ENCODE data around the gene SLC28A1. TPM values are rescaled to one million over a fixed set of nuclear protein-coding genes. Genes with fewer than 3 reads are reported as not detected.

SLC28A1 gene
- total RNA-seq, 1 donor from 2014 or later, result not detected

DNA sequence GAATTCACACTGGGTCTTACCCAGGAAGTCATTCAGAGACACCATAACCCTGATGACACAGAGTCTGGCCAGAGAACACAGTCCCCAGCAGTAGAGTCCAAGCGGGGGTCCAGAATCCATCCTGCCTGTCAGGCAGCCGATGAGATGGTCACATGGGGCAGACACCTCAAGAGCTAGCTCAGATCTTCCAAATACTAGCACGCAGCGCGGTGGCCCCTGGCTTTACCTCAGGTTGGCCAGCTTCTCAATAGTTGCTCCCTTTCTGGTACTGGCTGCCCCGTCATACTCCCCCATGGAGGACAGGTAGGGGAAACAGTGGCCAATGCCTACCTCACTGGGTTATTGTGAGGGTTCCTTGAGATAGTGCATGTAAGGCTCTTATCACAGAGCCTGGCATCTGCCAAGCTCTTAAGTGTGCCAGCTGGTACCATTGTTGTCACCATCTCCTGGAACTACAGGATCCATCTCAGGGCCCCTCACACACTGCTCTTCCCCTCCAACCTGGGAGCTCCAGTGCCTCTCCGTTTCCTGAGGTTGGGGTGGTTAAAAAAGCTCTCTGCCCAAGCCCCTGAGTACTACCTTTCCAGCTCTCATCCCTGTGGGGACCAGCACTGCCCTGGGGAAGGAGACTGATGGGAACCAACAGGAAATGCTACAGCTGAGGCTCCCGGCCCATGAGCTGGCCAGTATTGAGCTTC lies 3.5 kb upstream of the SLC28A1 start:
- no peak overlapping the region for H3K4me3 Mint-ChIP-seq
- DNase-seq (ENCODE audit: low read depth, low spot score), result no peak
- H3K27ac Mint-ChIP-seq (ENCODE audit: unreplicated experiment), result no peak overlapping the region
- no peaks in the 10 kb centered on the region for H3K36me3 Mint-ChIP-seq (ENCODE audit: low read depth)
- H3K4me1 Mint-ChIP-seq, result no peaks in the 10 kb centered on the region
- no peaks in the 10 kb centered on the region for H3K9me3 Mint-ChIP-seq
- H3K27me3 Mint-ChIP-seq (ENCODE audit: low read depth), result peaks cover 6% of the 10 kb centered on the region
- TF ChIP-seq CTCF (conservative IDR thresholded peaks at IDR 0.05), result no peak

GRCh38 chr15:84881520-84881830 lies 3.0 kb upstream of the SLC28A1 start:
- TF ChIP-seq CTCF (conservative IDR thresholded peaks at IDR 0.05), result no peak
- Mint-ChIP-seq H3K36me3 (ENCODE audit: low read depth) (no peaks in the 10 kb centered on the region), H3K27ac (ENCODE audit: unreplicated experiment) (no peak overlapping the region), H3K4me3 (no peak overlapping the region), H3K4me1 (no peaks in the 10 kb centered on the region), H3K9me3 (no peaks in the 10 kb centered on the region), H3K27me3 (ENCODE audit: low read depth) (peaks cover 6% of the 10 kb centered on the region)
- no peak for DNase-seq (ENCODE audit: low read depth, low spot score)

DNA sequence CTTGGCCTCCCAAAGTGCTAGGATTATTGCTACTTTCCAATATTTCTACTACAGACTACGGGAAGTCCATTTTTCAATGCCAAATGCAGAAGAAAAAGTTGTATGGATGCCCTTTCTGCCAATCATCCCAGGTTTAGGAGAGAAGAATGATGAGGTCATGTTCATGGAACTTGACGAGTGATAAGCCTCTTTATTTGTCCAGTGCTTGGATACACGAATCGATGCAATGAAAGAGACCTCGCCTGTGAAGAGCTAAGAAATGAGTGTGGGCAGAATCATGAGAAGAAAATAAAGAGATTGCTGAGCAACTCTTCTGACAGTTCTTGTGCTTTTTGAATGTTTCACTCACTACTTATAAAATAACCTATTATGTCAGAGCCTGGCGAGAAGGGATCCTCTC lies 996 bp upstream of the SLC28A1 start:
- Mint-ChIP-seq H3K4me3 (no peak overlapping the region), H3K4me1 (peaks cover 5% of the 10 kb centered on the region), H3K27ac (ENCODE audit: unreplicated experiment) (no peak overlapping the region), H3K27me3 (ENCODE audit: low read depth) (peaks cover 6% of the 10 kb centered on the region), H3K9me3 (no peaks in the 10 kb centered on the region), H3K36me3 (ENCODE audit: low read depth) (no peaks in the 10 kb centered on the region)
- DNase-seq (ENCODE audit: low read depth, low spot score), result no peak
- no peak for TF ChIP-seq CTCF (conservative IDR thresholded peaks at IDR 0.05)

DNA sequence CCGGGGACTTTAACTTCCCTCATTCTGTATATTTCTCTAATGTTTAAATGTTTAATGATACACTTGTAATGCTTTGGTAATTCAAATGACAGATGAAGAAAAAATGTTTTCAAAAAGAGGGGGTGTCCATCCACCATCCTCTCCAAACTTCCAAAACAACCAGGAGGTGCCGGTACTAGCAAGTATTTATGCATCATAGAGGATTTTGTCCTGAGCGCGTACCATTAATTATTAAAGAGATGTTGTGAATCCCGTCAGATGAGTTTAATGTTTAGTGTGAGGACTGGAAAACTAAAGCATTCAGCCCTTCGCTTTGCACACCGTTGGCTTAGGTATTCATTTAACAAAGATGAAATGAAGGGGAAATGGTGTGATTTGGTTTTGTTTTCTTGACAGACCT lies 1.3 kb downstream of the SLC28A1 start:
- Mint-ChIP-seq H3K27ac (ENCODE audit: unreplicated experiment) (no peak overlapping the region), H3K4me1 (peaks cover 5% of the 10 kb centered on the region), H3K36me3 (ENCODE audit: low read depth) (no peaks in the 10 kb centered on the region)

GRCh38 chr15:84886211-84886983 lies 1.9 kb downstream of the SLC28A1 start:
- Mint-ChIP-seq H3K27ac (ENCODE audit: unreplicated experiment) (no peak overlapping the region), H3K9me3 (no peaks in the 10 kb centered on the region), H3K4me1 (peaks cover 5% of the 10 kb centered on the region), H3K36me3 (ENCODE audit: low read depth) (no peaks in the 10 kb centered on the region), H3K27me3 (ENCODE audit: low read depth) (no peaks in the 10 kb centered on the region), H3K4me3 (no peak overlapping the region)
- DNase-seq (ENCODE audit: low read depth, low spot score), result no peak
- TF ChIP-seq CTCF (conservative IDR thresholded peaks at IDR 0.05), result no peak

More for the DNA sequence above, 1.3 kb downstream of the SLC28A1 start:
- DNase-seq (ENCODE audit: low read depth, low spot score), result no peak
- no peak for TF ChIP-seq CTCF (conservative IDR thresholded peaks at IDR 0.05)
- Mint-ChIP-seq H3K4me3 (no peak overlapping the region), H3K9me3 (no peaks in the 10 kb centered on the region), H3K27me3 (ENCODE audit: low read depth) (no peaks in the 10 kb centered on the region)

Measured in neural crest cell (in vitro differentiated cells).